HepG2 (cell line): ENCODE data around the gene LRP5. TPM values are rescaled to one million over a fixed set of nuclear protein-coding genes. Genes with fewer than 3 reads are reported as not detected.

Experiments used
- AGO2 ChIP-seq: fragments of 200-400 bp; formaldehyde crosslinking; optimal IDR thresholded peaks from 2 replicates; pipeline ENCODE3; 2017; ENCODE audit warnings: mild to moderate bottlenecking, low read depth, low read length, moderate library complexity
- ARHGAP35 ChIP-seq: sonication (generic); formaldehyde crosslinking; IDR thresholded peaks from 2 replicates; pipeline ENCODE4 v1.9.0; 2022; ENCODE audit warnings: mild to moderate bottlenecking, inconsistent platforms, moderate library complexity, missing genetic modification reagents, borderline replicate concordance
- ATRX ChIP-seq: sonication (generic); formaldehyde crosslinking; IDR thresholded peaks from 2 replicates; pipeline ENCODE4 v1.4.0; 2020; ENCODE audit warnings: missing genetic modification reagents, borderline replicate concordance
- CBFB ChIP-seq: sonication (generic); formaldehyde crosslinking; IDR thresholded peaks from 2 replicates; pipeline ENCODE4 v1.4.0; 2020; ENCODE audit warnings: missing genetic modification reagents
- GATA4 ChIP-seq: sonication (generic); IDR thresholded peaks from 2 replicates; pipeline ENCODE4 v1.6.1; 2016; ENCODE audit warnings: antibody characterized with exemption, low read depth, borderline replicate concordance
- HNRNPUL1 ChIP-seq: fragments of 200-400 bp; formaldehyde crosslinking; IDR thresholded peaks from 2 replicates; pipeline ENCODE4 v1.6.1; 2017; ENCODE audit warnings: low read depth, mild to moderate bottlenecking, low read length, moderate library complexity
- MYC ChIP-seq: sonication (generic); formaldehyde crosslinking; IDR thresholded peaks from 2 replicates; pipeline ENCODE4 v1.9.0; 2021; ENCODE audit warnings: missing genetic modification reagents, borderline replicate concordance
- NFIC ChIP-seq: IDR thresholded peaks from 2 replicates; pipeline ENCODE4 v1.6.1; 2012; ENCODE audit warnings: mild to moderate bottlenecking, low read length, inconsistent platforms
- PAX8 ChIP-seq: sonication (generic); formaldehyde crosslinking; IDR thresholded peaks from 2 replicates; pipeline ENCODE4 v1.8.0; 2022; ENCODE audit warnings: mild to moderate bottlenecking, missing genetic modification reagents, borderline replicate concordance
- RARG ChIP-seq: sonication (generic); formaldehyde crosslinking; IDR thresholded peaks from 2 replicates; pipeline ENCODE4 v1.4.0; 2020; ENCODE audit warnings: low read depth, mild to moderate bottlenecking, missing genetic modification reagents
- RXRB ChIP-seq: IDR thresholded peaks from 2 replicates; pipeline ENCODE4 v1.6.1; 2016; ENCODE audit warnings: borderline replicate concordance, missing genetic modification reagents, missing compliant biosample characterization
- SIN3B ChIP-seq: fragments of 150-350 bp; IDR thresholded peaks from 2 replicates; pipeline ENCODE4 v1.6.1; 2014; ENCODE audit warnings: low read length
- SNRNP70 ChIP-seq: fragments of 200-400 bp; formaldehyde crosslinking; IDR thresholded peaks from 2 replicates; pipeline ENCODE4 v1.6.1; 2017; ENCODE audit warnings: mild to moderate bottlenecking, low read depth, low read length, moderate library complexity
- TARDBP ChIP-seq: sonication (generic); formaldehyde crosslinking; IDR thresholded peaks from 2 replicates; pipeline ENCODE4 v1.8.0; 2022; ENCODE audit warnings: mild to moderate bottlenecking, missing genetic modification reagents
- ZBTB8A ChIP-seq: sonication (generic); formaldehyde crosslinking; IDR thresholded peaks from 2 replicates; pipeline ENCODE4 v1.4.0; 2020; ENCODE audit warnings: mild to moderate bottlenecking, low read depth, missing genetic modification reagents, borderline replicate concordance
- ZNF234 ChIP-seq: sonication (generic); formaldehyde crosslinking; conservative IDR thresholded peaks from 2 replicates; pipeline ENCODE4 v1.5.1; 2020; ENCODE audit warnings: mild to moderate bottlenecking, missing genetic modification reagents
- ZNF367 ChIP-seq: sonication (generic); formaldehyde crosslinking; IDR thresholded peaks from 2 replicates; pipeline ENCODE4 v1.4.0; 2020; ENCODE audit warnings: missing genetic modification reagents, borderline replicate concordance
- ZNF678 ChIP-seq: sonication (generic); formaldehyde crosslinking; IDR thresholded peaks from 2 replicates; pipeline ENCODE4 v1.4.0; 2020; ENCODE audit warnings: mild to moderate bottlenecking, missing genetic modification reagents
- ZNF746 ChIP-seq: sonication (generic); formaldehyde crosslinking; IDR thresholded peaks from 2 replicates; pipeline ENCODE4 v1.8.0; 2022; ENCODE audit warnings: mild to moderate bottlenecking, missing genetic modification reagents
- ZNF781 ChIP-seq: sonication (generic); formaldehyde crosslinking; IDR thresholded peaks from 2 replicates; pipeline ENCODE4 v1.5.1; 2020; ENCODE audit warnings: borderline replicate concordance, mild to moderate bottlenecking, missing genetic modification reagents; ENCODE audit errors: not compliant biosample characterization
- ZNF83 ChIP-seq: sonication (generic); formaldehyde crosslinking; IDR thresholded peaks from 2 replicates; pipeline ENCODE4 v1.4.0; 2020; ENCODE audit warnings: missing genetic modification reagents, mild to moderate bottlenecking, borderline replicate concordance
- polyA plus RNA-seq, 8 experiments: library from polyadenylated mRNA; depleted of rRNA in 3 of 8; stranded (reverse) in 7 of 8; unstranded in 1 of 8; fragments of >200 nt; fragmentation: Illumina TruSeq in 4 of 8; extraction: Trizol in 4 of 8; gene quantifications; 2 replicates each; pipeline versions ENCODE4 v1.2.1 to v1.2.3, GENCODE V29; 2011 to 2016; ENCODE audit warnings: low read depth in 4 of 8, missing spikeins in 1 of 8, mixed read lengths in 1 of 8; ENCODE audit not compliant: insufficient read depth in 1 of 8
- total RNA-seq, 5 experiments: library from RNA; depleted of rRNA; stranded (reverse); fragments of >200 nt; fragmentation: Illumina TruSeq; extraction: Trizol; gene quantifications; 2 replicates each; pipeline ENCODE4 v1.2.3, GENCODE V29; 2016; ENCODE audit warnings: low read depth in 1 of 5
- TF ChIP-seq, protein P1 (sequence below): IDR thresholded peaks from 2 replicates; pipeline ENCODE4 v1.6.1; 2016; ENCODE audit warnings: missing compliant biosample characterization, missing genetic modification reagents, borderline replicate concordance
- TF ChIP-seq, protein P2 (sequence below): sonication (generic); formaldehyde crosslinking; IDR thresholded peaks from 2 replicates; pipeline ENCODE4 v1.9.0; 2021; ENCODE audit warnings: mild to moderate bottlenecking, missing genetic modification reagents

LRP5 gene
- total and polyA plus RNA-seq, 2 of the 13 experiments (the other 11 are each of a cell fraction or from before 2014, with no cell fraction given) = 40.4 to 64.0 TPM

DNA sequence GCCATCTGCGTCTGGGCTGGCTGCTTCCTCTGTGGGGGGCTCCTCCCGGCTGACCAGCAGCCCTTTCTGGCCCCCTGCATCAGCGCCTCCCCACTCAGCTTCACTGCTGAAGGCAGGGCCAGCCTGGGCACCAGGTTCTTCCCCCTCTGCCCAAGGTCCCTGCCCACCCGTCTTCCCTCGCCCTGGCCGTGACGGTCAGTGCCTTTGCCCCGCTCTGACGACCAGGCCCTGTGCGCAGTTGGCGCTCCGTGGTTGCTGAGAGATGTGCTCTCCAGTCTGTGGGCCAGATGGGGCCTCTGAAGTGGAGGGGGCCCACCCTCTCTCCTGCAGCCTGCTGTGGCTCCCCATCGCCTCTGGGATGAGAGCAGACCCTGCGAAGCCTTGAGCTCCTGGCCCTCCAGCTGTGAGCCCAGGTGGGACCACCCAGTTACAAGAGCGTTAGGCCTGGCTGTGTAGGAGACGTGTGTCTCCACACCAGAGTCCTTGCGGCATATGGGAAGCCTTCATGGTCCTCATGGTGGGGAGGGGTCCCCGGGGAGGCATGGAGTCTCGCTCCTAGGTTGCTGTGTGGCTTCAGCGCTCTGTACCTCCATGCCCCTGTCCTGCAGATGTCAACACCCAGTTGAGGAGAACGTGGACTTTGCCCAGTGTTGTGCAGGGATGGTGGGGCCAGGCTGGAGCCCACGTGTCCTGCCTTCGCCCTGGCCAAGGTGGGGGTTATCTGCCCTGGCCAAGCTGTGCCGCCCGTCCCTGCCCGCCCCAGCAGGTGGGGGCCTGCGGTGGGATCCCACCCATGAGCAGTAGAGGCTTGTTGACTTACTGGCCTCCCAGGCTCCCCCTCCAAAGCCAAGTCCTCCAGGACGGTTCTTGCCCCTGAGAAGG is 14.2 kb downstream of the LRP5 start (continued):
- TF ChIP-seq RXRB (CRISPR knock-in tag) = peak; percentile 74
- TF ChIP-seq SNRNP70 = no peak
- no peak for TF ChIP-seq ZNF367 (CRISPR knock-in tag)
- TF ChIP-seq, protein P1, sequence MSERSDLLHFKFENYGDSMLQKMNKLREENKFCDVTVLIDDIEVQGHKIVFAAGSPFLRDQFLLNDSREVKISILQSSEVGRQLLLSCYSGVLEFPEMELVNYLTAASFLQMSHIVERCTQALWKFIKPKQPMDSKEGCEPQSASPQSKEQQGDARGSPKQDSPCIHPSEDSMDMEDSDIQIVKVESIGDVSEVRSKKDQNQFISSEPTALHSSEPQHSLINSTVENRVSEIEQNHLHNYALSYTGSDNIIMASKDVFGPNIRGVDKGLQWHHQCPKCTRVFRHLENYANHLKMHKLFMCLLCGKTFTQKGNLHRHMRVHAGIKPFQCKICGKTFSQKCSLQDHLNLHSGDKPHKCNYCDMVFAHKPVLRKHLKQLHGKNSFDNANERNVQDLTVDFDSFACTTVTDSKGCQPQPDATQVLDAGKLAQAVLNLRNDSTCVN = peak; percentile 1; the same call in 1 of the 2 replicates
- TF ChIP-seq SIN3B = no peak
- TF ChIP-seq ZNF781 (CRISPR knock-in tag) = no peak
- TF ChIP-seq CBFB (CRISPR knock-in tag) = no peak
- TF ChIP-seq PAX8 (CRISPR knock-in tag) = no peak
- TF ChIP-seq ZNF83 = no peak
- TF ChIP-seq ARHGAP35 = 0 out of 2 replicates have a peak, but pooled peaks have one; percentile 53
- TF ChIP-seq HNRNPUL1 = no peak
- TF ChIP-seq RARG (CRISPR knock-in tag) = no peak
- no peak for TF ChIP-seq ZNF678 (CRISPR knock-in tag)
- TF ChIP-seq MYC = peak; percentile 88
- TF ChIP-seq AGO2 = peak; percentile 21
- no peak for TF ChIP-seq GATA4
- no peak for TF ChIP-seq ZBTB8A (CRISPR knock-in tag)
- no peak for TF ChIP-seq ZNF746
- TF ChIP-seq ZNF234 (CRISPR knock-in tag) = no peak
- TF ChIP-seq NFIC = no peak
- no peak for TF ChIP-seq ATRX (CRISPR knock-in tag)
- TF ChIP-seq, protein P2, sequence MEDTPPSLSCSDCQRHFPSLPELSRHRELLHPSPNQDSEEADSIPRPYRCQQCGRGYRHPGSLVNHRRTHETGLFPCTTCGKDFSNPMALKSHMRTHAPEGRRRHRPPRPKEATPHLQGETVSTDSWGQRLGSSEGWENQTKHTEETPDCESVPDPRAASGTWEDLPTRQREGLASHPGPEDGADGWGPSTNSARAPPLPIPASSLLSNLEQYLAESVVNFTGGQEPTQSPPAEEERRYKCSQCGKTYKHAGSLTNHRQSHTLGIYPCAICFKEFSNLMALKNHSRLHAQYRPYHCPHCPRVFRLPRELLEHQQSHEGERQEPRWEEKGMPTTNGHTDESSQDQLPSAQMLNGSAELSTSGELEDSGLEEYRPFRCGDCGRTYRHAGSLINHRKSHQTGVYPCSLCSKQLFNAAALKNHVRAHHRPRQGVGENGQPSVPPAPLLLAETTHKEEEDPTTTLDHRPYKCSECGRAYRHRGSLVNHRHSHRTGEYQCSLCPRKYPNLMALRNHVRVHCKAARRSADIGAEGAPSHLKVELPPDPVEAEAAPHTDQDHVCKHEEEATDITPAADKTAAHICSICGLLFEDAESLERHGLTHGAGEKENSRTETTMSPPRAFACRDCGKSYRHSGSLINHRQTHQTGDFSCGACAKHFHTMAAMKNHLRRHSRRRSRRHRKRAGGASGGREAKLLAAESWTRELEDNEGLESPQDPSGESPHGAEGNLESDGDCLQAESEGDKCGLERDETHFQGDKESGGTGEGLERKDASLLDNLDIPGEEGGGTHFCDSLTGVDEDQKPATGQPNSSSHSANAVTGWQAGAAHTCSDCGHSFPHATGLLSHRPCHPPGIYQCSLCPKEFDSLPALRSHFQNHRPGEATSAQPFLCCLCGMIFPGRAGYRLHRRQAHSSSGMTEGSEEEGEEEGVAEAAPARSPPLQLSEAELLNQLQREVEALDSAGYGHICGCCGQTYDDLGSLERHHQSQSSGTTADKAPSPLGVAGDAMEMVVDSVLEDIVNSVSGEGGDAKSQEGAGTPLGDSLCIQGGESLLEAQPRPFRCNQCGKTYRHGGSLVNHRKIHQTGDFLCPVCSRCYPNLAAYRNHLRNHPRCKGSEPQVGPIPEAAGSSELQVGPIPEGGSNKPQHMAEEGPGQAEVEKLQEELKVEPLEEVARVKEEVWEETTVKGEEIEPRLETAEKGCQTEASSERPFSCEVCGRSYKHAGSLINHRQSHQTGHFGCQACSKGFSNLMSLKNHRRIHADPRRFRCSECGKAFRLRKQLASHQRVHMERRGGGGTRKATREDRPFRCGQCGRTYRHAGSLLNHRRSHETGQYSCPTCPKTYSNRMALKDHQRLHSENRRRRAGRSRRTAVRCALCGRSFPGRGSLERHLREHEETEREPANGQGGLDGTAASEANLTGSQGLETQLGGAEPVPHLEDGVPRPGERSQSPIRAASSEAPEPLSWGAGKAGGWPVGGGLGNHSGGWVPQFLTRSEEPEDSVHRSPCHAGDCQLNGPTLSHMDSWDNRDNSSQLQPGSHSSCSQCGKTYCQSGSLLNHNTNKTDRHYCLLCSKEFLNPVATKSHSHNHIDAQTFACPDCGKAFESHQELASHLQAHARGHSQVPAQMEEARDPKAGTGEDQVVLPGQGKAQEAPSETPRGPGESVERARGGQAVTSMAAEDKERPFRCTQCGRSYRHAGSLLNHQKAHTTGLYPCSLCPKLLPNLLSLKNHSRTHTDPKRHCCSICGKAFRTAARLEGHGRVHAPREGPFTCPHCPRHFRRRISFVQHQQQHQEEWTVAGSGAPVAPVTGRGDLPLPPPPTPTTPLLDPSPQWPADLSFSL = no peak
- no peak for TF ChIP-seq TARDBP (CRISPR knock-in tag)
